ENCODE results near the gene C10orf143.
A peak's percentile ranks its signal among the peaks of the same experiment; 100 is the strongest.
"Not testable (repeated sequence)": the region's sequence is repeated elsewhere in the genome, so short reads cannot be mapped to it uniquely, and the experiment has no call there.

Gene C10orf143

GRCh38 chr10:130136226-130137089 is 25.8 kb upstream of the C10orf143 start, which contains the start of gene GLRX3:
GLRX3 (plus strand) TSS chr10:130136391; CDS start chr10:130136421, 30 bp downstream.
- no peaks in the 10 kb centered on the region for H3K9me3 ChIP-seq (ENCODE audit: control insufficient read depth, low read length)
- peaks cover 21% of the 10 kb centered on the region for H3K4me1 ChIP-seq (ENCODE audit: control insufficient read depth, insufficient read depth, low read length, poor library complexity, severe bottlenecking)
- H3K27ac ChIP-seq (ENCODE audit: low read depth, low read length, severe bottlenecking) = peak within 1 kb of the TSS; percentile 75
- 0% methylated on average over 71 to 84 of the region's 96 CpGs for WGBS, 2 experiments (ENCODE audit: insufficient coverage in 2 of 2)
- peak within 1 kb of the TSS; percentile 78 for H3K4me3 ChIP-seq (ENCODE audit: extremely low read depth, insufficient read depth, low read length, poor library complexity, severe bottlenecking)
- H3K36me3 ChIP-seq (ENCODE audit: control insufficient read depth, insufficient read depth, low read length) = peaks cover 25% of the 10 kb centered on the region

DNA sequence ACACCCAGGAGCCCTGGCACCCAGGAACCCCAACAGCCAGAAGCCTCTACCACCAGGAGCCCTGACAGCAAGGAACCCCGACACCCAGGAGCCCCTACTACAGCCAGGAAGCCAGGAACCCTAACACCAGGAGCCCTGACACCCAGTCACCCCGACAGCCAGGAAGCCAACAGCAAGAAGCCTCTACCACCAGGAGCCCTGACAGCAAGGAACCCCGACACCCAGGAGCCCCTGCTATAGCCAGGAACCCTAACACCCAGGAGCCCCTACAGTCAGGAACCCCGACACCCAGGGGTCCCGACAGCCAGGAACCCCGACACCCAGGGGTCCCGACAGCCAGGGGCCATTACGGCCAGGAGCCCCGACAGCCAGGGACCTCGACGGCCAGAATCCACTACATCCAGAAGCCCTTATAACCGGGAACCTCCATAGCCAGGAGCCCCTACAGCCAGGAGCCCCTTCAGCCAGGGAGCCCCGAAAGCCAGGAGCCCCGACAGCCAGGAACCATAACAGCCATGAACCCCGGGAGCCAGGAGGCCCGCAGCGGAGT is 25.1 kb upstream of the C10orf143 start:
- H3K27ac ChIP-seq (ENCODE audit: low read depth, low read length, severe bottlenecking) = no peak overlapping the region
- H3K4me1 ChIP-seq (ENCODE audit: control insufficient read depth, insufficient read depth, low read length, poor library complexity, severe bottlenecking) = peaks cover 18% of the 10 kb centered on the region
- no peaks in the 10 kb centered on the region for H3K9me3 ChIP-seq (ENCODE audit: control insufficient read depth, low read length)
- peak overlapping the region; percentile 78 for H3K4me3 ChIP-seq (ENCODE audit: extremely low read depth, insufficient read depth, low read length, poor library complexity, severe bottlenecking)
- 28 to 34% methylated on average over 15 of the region's 17 CpGs for whole genome bisulfite sequencing, 2 experiments (ENCODE audit: insufficient coverage in 2 of 2)
- peaks cover 19% of the 10 kb centered on the region for H3K36me3 ChIP-seq (ENCODE audit: control insufficient read depth, insufficient read depth, low read length)

GRCh38 chr10:130128922-130129321 is 18.3 kb upstream of the C10orf143 start:
- WGBS, 2 experiments (ENCODE audit: insufficient coverage in 2 of 2) = 90 to 92% methylated on average over 21 to 25 of the region's 27 CpGs
- Histone ChIP-seq H3K4me3 (ENCODE audit: extremely low read depth, insufficient read depth, low read length, poor library complexity, severe bottlenecking) (no peak overlapping the region), H3K27ac (ENCODE audit: low read depth, low read length, severe bottlenecking) (no peak overlapping the region), H3K36me3 (ENCODE audit: control insufficient read depth, insufficient read depth, low read length) (no peaks in the 10 kb centered on the region), H3K9me3 (ENCODE audit: control insufficient read depth, low read length) (no peaks in the 10 kb centered on the region), H3K4me1 (ENCODE audit: control insufficient read depth, insufficient read depth, low read length, poor library complexity, severe bottlenecking) (peaks cover 4% of the 10 kb centered on the region)

- Histone ChIP-seq H3K36me3 (ENCODE audit: control insufficient read depth, insufficient read depth, low read length) (no peaks in the 10 kb centered on the region), H3K4me1 (ENCODE audit: control insufficient read depth, insufficient read depth, low read length, poor library complexity, severe bottlenecking) (peaks cover 4% of the 10 kb centered on the region), H3K4me3 (ENCODE audit: extremely low read depth, insufficient read depth, low read length, poor library complexity, severe bottlenecking) (no peak overlapping the region), H3K9me3 (ENCODE audit: control insufficient read depth, low read length) (no peaks in the 10 kb centered on the region), H3K27ac (ENCODE audit: low read depth, low read length, severe bottlenecking) (no peak overlapping the region)
- WGBS, 2 experiments (ENCODE audit: insufficient coverage in 2 of 2) = no CpG with 5 or more reads among the region's 3 CpGs
These were observed 17.6 kb upstream of the C10orf143 start for GRCh38 chr10:130128062-130128781.

DNA sequence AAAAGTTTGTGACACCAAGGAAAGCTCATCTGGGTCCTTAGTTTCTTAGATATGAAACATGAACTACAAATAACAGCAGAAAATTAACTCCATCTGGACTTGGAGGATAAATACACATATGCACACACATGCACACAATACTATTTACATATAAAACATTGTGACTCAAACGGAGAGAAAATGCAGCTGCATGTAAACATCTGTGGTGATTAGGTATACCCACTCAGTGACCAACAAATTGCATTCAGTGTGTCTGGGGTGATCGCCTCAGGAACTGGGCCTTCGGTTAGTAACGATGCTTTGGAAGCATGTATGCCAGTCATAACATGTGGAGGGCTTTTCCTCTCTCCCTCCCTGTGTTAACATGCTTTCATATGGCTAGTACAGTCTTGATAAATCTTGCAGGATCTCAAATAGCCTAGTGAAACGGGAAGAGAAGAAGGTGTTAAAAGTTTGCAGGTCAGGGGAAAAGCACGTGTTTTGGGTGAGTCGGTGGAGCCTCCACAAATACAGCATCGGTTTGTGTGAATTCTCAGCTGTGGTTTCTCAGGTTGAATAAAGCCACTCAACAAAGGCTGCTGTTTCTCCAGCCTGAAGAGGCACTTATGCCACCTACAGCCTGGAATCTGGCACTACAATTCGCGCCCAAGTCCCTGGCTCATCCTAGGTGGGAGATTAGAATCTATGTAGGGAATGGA is 16.9 kb upstream of the C10orf143 start:
- Histone ChIP-seq H3K4me1 (ENCODE audit: control insufficient read depth, insufficient read depth, low read length, poor library complexity, severe bottlenecking) (peaks cover 4% of the 10 kb centered on the region), H3K4me3 (ENCODE audit: extremely low read depth, insufficient read depth, low read length, poor library complexity, severe bottlenecking) (no peak overlapping the region), H3K27ac (ENCODE audit: low read depth, low read length, severe bottlenecking) (no peak overlapping the region), H3K36me3 (ENCODE audit: control insufficient read depth, insufficient read depth, low read length) (no peaks in the 10 kb centered on the region), H3K9me3 (ENCODE audit: control insufficient read depth, low read length) (no peaks in the 10 kb centered on the region)
- 40 to 67% methylated on average over 4 to 5 of the region's 10 CpGs for WGBS, 2 experiments (ENCODE audit: insufficient coverage in 2 of 2)

DNA sequence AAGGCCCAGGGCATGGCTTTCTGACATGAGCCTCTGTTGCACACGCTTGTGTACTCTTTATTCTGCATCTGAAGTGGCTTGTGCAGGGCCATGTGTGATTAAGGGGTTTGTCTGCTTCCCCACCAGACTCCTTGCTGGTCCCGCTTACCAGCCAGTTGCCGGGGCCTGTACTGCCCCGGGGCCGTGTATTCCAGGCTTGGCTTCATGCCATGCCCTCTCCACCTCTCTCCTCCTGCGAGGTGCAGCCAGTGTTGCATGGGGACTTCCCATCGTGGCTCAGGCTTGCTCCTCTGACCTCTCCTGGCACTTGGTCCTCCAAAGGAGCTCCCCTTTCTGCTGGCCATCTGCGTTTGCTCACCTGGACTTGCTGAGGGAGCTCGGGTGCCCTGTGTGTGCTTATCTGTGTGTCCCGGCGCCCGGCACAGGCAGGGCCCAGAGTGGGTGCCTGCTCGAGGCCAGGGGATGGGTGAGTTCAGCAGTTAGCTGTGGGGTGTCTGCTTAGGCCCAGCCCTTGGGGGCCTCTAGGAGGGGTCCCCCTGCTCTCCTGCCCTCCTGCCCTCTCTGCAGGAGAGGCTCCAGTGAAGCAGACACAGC is 11.0 kb upstream of the C10orf143 start:
- Histone ChIP-seq H3K4me1 (ENCODE audit: control insufficient read depth, insufficient read depth, low read length, poor library complexity, severe bottlenecking) (no peaks in the 10 kb centered on the region), H3K9me3 (ENCODE audit: control insufficient read depth, low read length) (no peaks in the 10 kb centered on the region), H3K27ac (ENCODE audit: low read depth, low read length, severe bottlenecking) (no peak overlapping the region), H3K36me3 (ENCODE audit: control insufficient read depth, insufficient read depth, low read length) (no peaks in the 10 kb centered on the region), H3K4me3 (ENCODE audit: extremely low read depth, insufficient read depth, low read length, poor library complexity, severe bottlenecking) (no peak overlapping the region)
- WGBS, 2 experiments (ENCODE audit: insufficient coverage in 2 of 2) = 83 to 96% methylated on average over 9 to 12 of the region's 13 CpGs

- not testable (repeated sequence) for H3K4me1 ChIP-seq (ENCODE audit: control insufficient read depth, insufficient read depth, low read length, poor library complexity, severe bottlenecking); H3K4me3 ChIP-seq (ENCODE audit: extremely low read depth, insufficient read depth, low read length, poor library complexity, severe bottlenecking); H3K27ac ChIP-seq (ENCODE audit: low read depth, low read length, severe bottlenecking); H3K36me3 ChIP-seq (ENCODE audit: control insufficient read depth, insufficient read depth, low read length); H3K9me3 ChIP-seq (ENCODE audit: control insufficient read depth, low read length)
- 79 to 84% methylated on average over 3 to 5 of the region's 6 CpGs for WGBS, 2 experiments (ENCODE audit: insufficient coverage in 2 of 2)
These were observed 6.9 kb upstream of the C10orf143 start for GRCh38 chr10:130117535-130117934.

DNA sequence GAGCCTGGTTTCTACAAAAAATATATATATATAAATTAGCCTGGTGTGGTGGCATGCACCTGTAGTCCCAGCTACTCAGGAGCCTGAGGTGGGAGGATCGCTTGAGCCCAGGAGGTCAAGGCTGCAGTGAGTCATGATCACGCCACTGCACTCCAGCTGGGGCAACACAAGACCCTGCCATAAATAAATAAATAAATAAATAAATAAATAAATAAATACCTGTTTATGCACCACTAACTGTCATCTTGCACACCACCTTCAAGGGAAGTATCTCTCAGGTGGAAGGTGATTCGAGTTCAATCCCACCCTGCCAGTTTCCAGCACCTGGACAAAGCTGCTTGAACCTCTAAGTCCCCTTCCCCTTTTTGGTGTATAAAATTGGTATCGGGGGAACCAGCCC is 6.3 kb upstream of the C10orf143 start:
- WGBS, 2 experiments (ENCODE audit: insufficient coverage in 2 of 2) = 83 to 100% methylated on average over 1 to 2 of the region's 4 CpGs

GRCh38 chr10:130112821-130113220 is 2.2 kb upstream of the C10orf143 start:
- no peak overlapping the region for H3K27ac ChIP-seq (ENCODE audit: low read depth, low read length, severe bottlenecking)
- H3K36me3 ChIP-seq (ENCODE audit: control insufficient read depth, insufficient read depth, low read length) = no peaks in the 10 kb centered on the region
- no peak overlapping the region for H3K4me3 ChIP-seq (ENCODE audit: extremely low read depth, insufficient read depth, low read length, poor library complexity, severe bottlenecking)
- no peaks in the 10 kb centered on the region for H3K4me1 ChIP-seq (ENCODE audit: control insufficient read depth, insufficient read depth, low read length, poor library complexity, severe bottlenecking)
- WGBS, 2 experiments (ENCODE audit: insufficient coverage in 2 of 2) = 85 to 100% methylated on average over 2 of the region's 3 CpGs
- no peaks in the 10 kb centered on the region for H3K9me3 ChIP-seq (ENCODE audit: control insufficient read depth, low read length)

More for the DNA sequence above, 6.3 kb upstream of the C10orf143 start:
- not testable (repeated sequence) for H3K4me3 ChIP-seq (ENCODE audit: extremely low read depth, insufficient read depth, low read length, poor library complexity, severe bottlenecking); H3K4me1 ChIP-seq (ENCODE audit: control insufficient read depth, insufficient read depth, low read length, poor library complexity, severe bottlenecking); H3K9me3 ChIP-seq (ENCODE audit: control insufficient read depth, low read length); H3K36me3 ChIP-seq (ENCODE audit: control insufficient read depth, insufficient read depth, low read length); H3K27ac ChIP-seq (ENCODE audit: low read depth, low read length, severe bottlenecking)

DNA sequence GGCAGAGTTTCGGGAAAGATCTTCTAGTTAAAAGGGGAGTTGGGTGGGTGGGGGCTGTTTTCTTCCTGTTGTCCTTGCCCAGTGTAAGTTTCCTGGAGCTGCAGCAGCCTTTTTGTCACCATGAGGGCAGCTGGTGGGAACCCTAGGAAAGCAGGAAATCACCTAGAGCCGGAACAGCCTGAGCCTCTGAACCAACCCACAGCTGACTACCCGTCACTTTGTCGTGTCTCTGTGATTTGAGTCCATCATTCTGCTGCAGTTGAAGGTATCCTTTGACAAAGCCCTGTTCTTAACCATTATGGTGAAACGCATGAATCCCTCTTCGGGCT is 1.2 kb upstream of the C10orf143 start:
- Histone ChIP-seq H3K9me3 (ENCODE audit: control insufficient read depth, low read length) (no peaks in the 10 kb centered on the region), H3K4me3 (ENCODE audit: extremely low read depth, insufficient read depth, low read length, poor library complexity, severe bottlenecking) (peak overlapping the region; percentile 80), H3K36me3 (ENCODE audit: control insufficient read depth, insufficient read depth, low read length) (no peaks in the 10 kb centered on the region), H3K27ac (ENCODE audit: low read depth, low read length, severe bottlenecking) (no peak overlapping the region), H3K4me1 (ENCODE audit: control insufficient read depth, insufficient read depth, low read length, poor library complexity, severe bottlenecking) (no peaks in the 10 kb centered on the region)
- 79 to 98% methylated on average over 4 of the region's 6 CpGs for WGBS, 2 experiments (ENCODE audit: insufficient coverage in 2 of 2)

Measured in mesodermal cell (in vitro differentiated cells).